ENCODE data around the gene CAMK2G.

CAMK2G gene

GRCh38 chr10:73889014-73889413 is 14.7 kb upstream of the CAMK2G start:
- H3K9me2 ChIP-seq (replicated peaks; ENCODE audit: control insufficient read depth, low read length) = no peaks in the 10 kb centered on the region
- no peak overlapping the region for H3K27ac ChIP-seq (ENCODE audit: low read depth, low read length)
- no peaks in the 10 kb centered on the region for H3K36me3 ChIP-seq (ENCODE audit: control insufficient read depth, low read length)
- peaks cover 3% of the 10 kb centered on the region; the same call in 1 of the 2 replicates for H3K4me1 ChIP-seq (ENCODE audit: control insufficient read depth, low read length)
- H3K79me2 ChIP-seq (ENCODE audit: control insufficient read depth, low read length) = no peaks in the 10 kb centered on the region
- peaks cover 4% of the 10 kb centered on the region; the same call in 1 of the 2 replicates for H3K27me3 ChIP-seq (ENCODE audit: control insufficient read depth, low read length)
- no peak overlapping the region for H3K4me2 ChIP-seq (ENCODE audit: low read length)
- TF ChIP-seq EZH2phosphoT487 (IDR thresholded peaks at IDR 0.05; ENCODE audit: borderline replicate concordance, low read length) = no peak
- TF ChIP-seq, protein P1, sequence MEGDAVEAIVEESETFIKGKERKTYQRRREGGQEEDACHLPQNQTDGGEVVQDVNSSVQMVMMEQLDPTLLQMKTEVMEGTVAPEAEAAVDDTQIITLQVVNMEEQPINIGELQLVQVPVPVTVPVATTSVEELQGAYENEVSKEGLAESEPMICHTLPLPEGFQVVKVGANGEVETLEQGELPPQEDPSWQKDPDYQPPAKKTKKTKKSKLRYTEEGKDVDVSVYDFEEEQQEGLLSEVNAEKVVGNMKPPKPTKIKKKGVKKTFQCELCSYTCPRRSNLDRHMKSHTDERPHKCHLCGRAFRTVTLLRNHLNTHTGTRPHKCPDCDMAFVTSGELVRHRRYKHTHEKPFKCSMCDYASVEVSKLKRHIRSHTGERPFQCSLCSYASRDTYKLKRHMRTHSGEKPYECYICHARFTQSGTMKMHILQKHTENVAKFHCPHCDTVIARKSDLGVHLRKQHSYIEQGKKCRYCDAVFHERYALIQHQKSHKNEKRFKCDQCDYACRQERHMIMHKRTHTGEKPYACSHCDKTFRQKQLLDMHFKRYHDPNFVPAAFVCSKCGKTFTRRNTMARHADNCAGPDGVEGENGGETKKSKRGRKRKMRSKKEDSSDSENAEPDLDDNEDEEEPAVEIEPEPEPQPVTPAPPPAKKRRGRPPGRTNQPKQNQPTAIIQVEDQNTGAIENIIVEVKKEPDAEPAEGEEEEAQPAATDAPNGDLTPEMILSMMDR (IDR thresholded peaks at IDR 0.05; ENCODE audit: low read depth, low read length, poor library complexity, severe bottlenecking) = no peak
- no peaks in the 10 kb centered on the region for H3K9me3 ChIP-seq (ENCODE audit: control insufficient read depth, insufficient read depth, low read length)
- H3F3A ChIP-seq (ENCODE audit: control insufficient read depth, insufficient read depth) = 0 out of 2 replicates have a peak, but pooled peaks cover 2% of the 10 kb centered on the region
- H4K20me1 ChIP-seq (ENCODE audit: control insufficient read depth, insufficient read depth, low read depth, low read length) = no peaks in the 10 kb centered on the region
- H3K4me3 ChIP-seq (ENCODE audit: low read length) = no peak overlapping the region

DNA sequence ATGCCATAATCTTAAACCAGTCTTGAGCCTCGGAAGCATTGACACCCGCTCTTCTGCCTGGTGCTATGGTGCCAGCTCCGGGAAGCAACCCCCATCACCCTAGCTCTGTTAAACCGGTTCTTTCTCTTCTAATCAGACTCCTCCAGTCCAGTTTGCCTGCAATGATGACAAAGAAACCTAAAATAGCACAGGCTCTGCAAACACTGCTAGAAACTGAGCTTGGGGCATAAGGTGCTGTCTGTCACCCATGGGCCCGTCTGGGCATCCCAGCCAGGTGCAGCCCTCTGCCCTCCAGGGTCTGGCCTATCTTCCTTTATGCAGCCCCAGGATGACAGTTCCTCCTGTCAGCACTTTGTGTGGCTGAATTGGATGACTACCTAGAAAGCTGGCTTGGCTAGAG is 14.2 kb upstream of the CAMK2G start:
- Histone ChIP-seq H3K9me3 (ENCODE audit: control insufficient read depth, insufficient read depth, low read length) (no peaks in the 10 kb centered on the region), H3K4me2 (ENCODE audit: low read length) (no peak overlapping the region), H3K9me2 (replicated peaks; ENCODE audit: control insufficient read depth, low read length) (no peaks in the 10 kb centered on the region), H3K4me1 (ENCODE audit: control insufficient read depth, low read length) (peaks cover 3% of the 10 kb centered on the region; the same call in 1 of the 2 replicates), H3F3A (ENCODE audit: control insufficient read depth, insufficient read depth) (0 out of 2 replicates have a peak, but pooled peaks cover 2% of the 10 kb centered on the region), H3K27me3 (ENCODE audit: control insufficient read depth, low read length) (peaks cover 4% of the 10 kb centered on the region; the same call in 1 of the 2 replicates), H3K27ac (ENCODE audit: low read depth, low read length) (no peak overlapping the region), H3K79me2 (ENCODE audit: control insufficient read depth, low read length) (no peaks in the 10 kb centered on the region), H3K4me3 (ENCODE audit: low read length) (no peak overlapping the region), H3K36me3 (ENCODE audit: control insufficient read depth, low read length) (no peaks in the 10 kb centered on the region), H4K20me1 (ENCODE audit: control insufficient read depth, insufficient read depth, low read depth, low read length) (no peaks in the 10 kb centered on the region)
- no peak for TF ChIP-seq EZH2phosphoT487 (IDR thresholded peaks at IDR 0.05; ENCODE audit: borderline replicate concordance, low read length)
- TF ChIP-seq, protein P1 (IDR thresholded peaks at IDR 0.05; ENCODE audit: low read depth, low read length, poor library complexity, severe bottlenecking) = no peak

- Histone ChIP-seq H3K27me3 (ENCODE audit: control insufficient read depth, low read length) (no peaks in the 10 kb centered on the region), H3K27ac (ENCODE audit: low read depth, low read length) (no peak overlapping the region), H3F3A (ENCODE audit: control insufficient read depth, insufficient read depth) (0 out of 2 replicates have a peak, but pooled peaks cover 2% of the 10 kb centered on the region), H4K20me1 (ENCODE audit: control insufficient read depth, insufficient read depth, low read depth, low read length) (no peaks in the 10 kb centered on the region), H3K79me2 (ENCODE audit: control insufficient read depth, low read length) (no peaks in the 10 kb centered on the region), H3K36me3 (ENCODE audit: control insufficient read depth, low read length) (no peaks in the 10 kb centered on the region), H3K9me3 (ENCODE audit: control insufficient read depth, insufficient read depth, low read length) (no peaks in the 10 kb centered on the region), H3K4me1 (ENCODE audit: control insufficient read depth, low read length) (peaks cover 3% of the 10 kb centered on the region; the same call in 1 of the 2 replicates), H3K4me3 (ENCODE audit: low read length) (no peak overlapping the region), H3K4me2 (ENCODE audit: low read length) (no peak overlapping the region), H3K9me2 (replicated peaks; ENCODE audit: control insufficient read depth, low read length) (no peaks in the 10 kb centered on the region)
- TF ChIP-seq EZH2phosphoT487 (IDR thresholded peaks at IDR 0.05; ENCODE audit: borderline replicate concordance, low read length) = no peak
- TF ChIP-seq, protein P1 (IDR thresholded peaks at IDR 0.05; ENCODE audit: low read depth, low read length, poor library complexity, severe bottlenecking) = no peak
Measured at GRCh38 chr10:73887294-73888039, 13.1 kb upstream of the CAMK2G start.

Data from DOHH2 (cell line).